Measurements from ENCODE around the gene GRHL1. TPM values are rescaled to one million over a fixed set of nuclear protein-coding genes. Genes with fewer than 3 reads are reported as not detected.
A peak's percentile ranks its signal among the peaks of the same experiment; 100 is the strongest.
"Not testable (repeated sequence)": the region's sequence is repeated elsewhere in the genome, so short reads cannot be mapped to it uniquely, and the experiment has no call there.

Gene GRHL1
- total RNA-seq, 1 experiment from 2014 or later: 2.5 TPM

GRCh38 chr2:10009811-10010781 is 58.6 kb downstream of the GRHL1 start:
- no peaks in the 10 kb centered on the region for H4K20me1 ChIP-seq (ENCODE audit: control insufficient read depth, insufficient read depth, insufficient read length)
- Mint-ChIP-seq H3K4me3 (no peak overlapping the region), H3K4me1 (peaks cover 0 to 4% of the 10 kb centered on the region in 2 experiments; a peak in 1 of 4 replicates), H3K27ac (0 out of 7 replicates have a peak overlapping the region, but pooled peaks of 1 of the 3 experiments have one; percentile 20), H3K9me3 (no peaks in the 10 kb centered on the region), H3K27me3 (ENCODE audit: low read depth) (no peaks in the 10 kb centered on the region; the same call in 1 of the 2 replicates), H3K36me3 (ENCODE audit: insufficient read depth in 1 of 3, low read depth in 3 of 3) (no peaks in the 10 kb centered on the region)
- no peak overlapping the region for H3T11ph ChIP-seq (ENCODE audit: low read length)
- H2AFZ ChIP-seq (ENCODE audit: low read length): no peak overlapping the region
- no peak overlapping the region for H3K9ac ChIP-seq (ENCODE audit: extremely low read depth, insufficient read length, low read length)
- H2BK12ac ChIP-seq (ENCODE audit: insufficient read length, low read depth, low read length): no peak overlapping the region
- H2BK20ac ChIP-seq (ENCODE audit: low read depth, low read length, poor library complexity, severe bottlenecking): no peak overlapping the region
- no peak overlapping the region for H4K8ac ChIP-seq (replicated peaks; ENCODE audit: insufficient read length, low read depth, low read length)
- H3K4ac ChIP-seq (ENCODE audit: low read depth, low read length): no peak overlapping the region
- no peak overlapping the region for H3K4me2 ChIP-seq (ENCODE audit: insufficient read depth, insufficient read length, low read length)
- no peak overlapping the region for H4K91ac ChIP-seq (ENCODE audit: insufficient read length, low read depth, low read length)
- H3K23ac ChIP-seq (ENCODE audit: insufficient read length, low read depth, low read length): no peak overlapping the region
- H2AK5ac ChIP-seq (ENCODE audit: insufficient read length, low read length): no peak overlapping the region
- H2BK15ac ChIP-seq (ENCODE audit: low read depth, low read length): no peak overlapping the region
- H3K23me2 ChIP-seq (ENCODE audit: insufficient read length, low read depth, low read length, poor library complexity, severe bottlenecking): no peaks in the 10 kb centered on the region
- no peak overlapping the region for H3K18ac ChIP-seq (ENCODE audit: insufficient read length, low read depth, low read length)
- WGBS (ENCODE audit: extremely low coverage, insufficient read length, low lambda C conversion rate): no CpG with 5 or more reads among the region's 36 CpGs
- no peak for TF ChIP-seq CTCF (conservative IDR thresholded peaks at IDR 0.05)
- no peak overlapping the region for H4K5ac ChIP-seq (ENCODE audit: insufficient read length, low read depth, low read length)
- H2BK5ac ChIP-seq (ENCODE audit: insufficient read length, low read length): no peak overlapping the region
- H3K14ac ChIP-seq (ENCODE audit: insufficient read depth, low read length): no peak overlapping the region; the same call in 1 of the 2 replicates
- no peak overlapping the region for H3K56ac ChIP-seq (ENCODE audit: insufficient read length, low read depth, low read length)
- no peaks in the 10 kb centered on the region for H3K27me3 ChIP-seq (ENCODE audit: insufficient read depth, low read length)
- H3K9me3 ChIP-seq (ENCODE audit: control insufficient read depth, low read depth, low read length): no peaks in the 10 kb centered on the region
- no peaks in the 10 kb centered on the region for H3K4me1 ChIP-seq (ENCODE audit: insufficient read depth, low read length)
- no peaks in the 10 kb centered on the region for H3K79me2 ChIP-seq (ENCODE audit: insufficient read depth, low read length)
- H3K79me1 ChIP-seq (ENCODE audit: insufficient read depth, low read depth, low read length, poor library complexity, severe bottlenecking): no peaks in the 10 kb centered on the region
- H2BK120ac ChIP-seq (ENCODE audit: low read depth, low read length, poor library complexity, severe bottlenecking): no peak overlapping the region
- no peak for DNase-seq
- H3K27ac ChIP-seq (ENCODE audit: insufficient read length, low read depth, low read length): no peak overlapping the region

GRCh38 chr2:10010861-10011605 is 59.5 kb downstream of the GRHL1 start:
- not testable (repeated sequence) for H3K23ac ChIP-seq (ENCODE audit: insufficient read length, low read depth, low read length); H3K9me3 ChIP-seq (ENCODE audit: control insufficient read depth, low read depth, low read length); H3K14ac ChIP-seq (ENCODE audit: insufficient read depth, low read length); H3K9ac ChIP-seq (ENCODE audit: extremely low read depth, insufficient read length, low read length); H2BK120ac ChIP-seq (ENCODE audit: low read depth, low read length, poor library complexity, severe bottlenecking); H3K79me1 ChIP-seq (ENCODE audit: insufficient read depth, low read depth, low read length, poor library complexity, severe bottlenecking); H3K9me3 Mint-ChIP-seq; H3T11ph ChIP-seq (ENCODE audit: low read length); H3K18ac ChIP-seq (ENCODE audit: insufficient read length, low read depth, low read length); H3K4me3 Mint-ChIP-seq; DNase-seq; H3K27me3 ChIP-seq (ENCODE audit: insufficient read depth, low read length); H3K56ac ChIP-seq (ENCODE audit: insufficient read length, low read depth, low read length); H4K8ac ChIP-seq (replicated peaks; ENCODE audit: insufficient read length, low read depth, low read length); H3K4me1 ChIP-seq (ENCODE audit: insufficient read depth, low read length); H2BK15ac ChIP-seq (ENCODE audit: low read depth, low read length); H4K5ac ChIP-seq (ENCODE audit: insufficient read length, low read depth, low read length); H3K23me2 ChIP-seq (ENCODE audit: insufficient read length, low read depth, low read length, poor library complexity, severe bottlenecking); H3K4ac ChIP-seq (ENCODE audit: low read depth, low read length); H2BK12ac ChIP-seq (ENCODE audit: insufficient read length, low read depth, low read length); H3K27ac ChIP-seq (ENCODE audit: insufficient read length, low read depth, low read length); H2BK20ac ChIP-seq (ENCODE audit: low read depth, low read length, poor library complexity, severe bottlenecking); H4K91ac ChIP-seq (ENCODE audit: insufficient read length, low read depth, low read length); H3K79me2 ChIP-seq (ENCODE audit: insufficient read depth, low read length); H4K20me1 ChIP-seq (ENCODE audit: control insufficient read depth, insufficient read depth, insufficient read length); H3K27ac Mint-ChIP-seq; H3K27me3 Mint-ChIP-seq (ENCODE audit: low read depth); H2BK5ac ChIP-seq (ENCODE audit: insufficient read length, low read length); H2AFZ ChIP-seq (ENCODE audit: low read length); H3K36me3 Mint-ChIP-seq (ENCODE audit: insufficient read depth in 1 of 3, low read depth in 3 of 3); H3K4me2 ChIP-seq (ENCODE audit: insufficient read depth, insufficient read length, low read length); H3K4me1 Mint-ChIP-seq; H2AK5ac ChIP-seq (ENCODE audit: insufficient read length, low read length)
- no CpG with 5 or more reads among the region's 52 CpGs for WGBS (ENCODE audit: extremely low coverage, insufficient read length, low lambda C conversion rate)
